ENCODE data around the gene ADAMTS2. TPM values are rescaled to one million over a fixed set of nuclear protein-coding genes. Genes with fewer than 3 reads are reported as not detected.

Gene ADAMTS2
- total RNA-seq, 1 donor from 2014 or later, result 0.29 TPM

- no peak for DNase-seq (ENCODE audit: low read depth)
- no peak for TF ChIP-seq CTCF (conservative IDR thresholded peaks at IDR 0.05; ENCODE audit: low read depth, low read length)
- H3K4me3 ChIP-seq (ENCODE audit: low read depth, low read length), result no peak overlapping the region
Observed at GRCh38 chr5:179271821-179272325, 73.4 kb downstream of the ADAMTS2 start.

- H3K4me3 ChIP-seq (ENCODE audit: low read depth, low read length), result no peak overlapping the region
- no peak for TF ChIP-seq CTCF (conservative IDR thresholded peaks at IDR 0.05; ENCODE audit: low read depth, low read length)
- no peak for DNase-seq (ENCODE audit: low read depth)
Observed at GRCh38 chr5:179271428-179271734, 73.9 kb downstream of the ADAMTS2 start.

- no peak for DNase-seq (ENCODE audit: low read depth)
- TF ChIP-seq CTCF (conservative IDR thresholded peaks at IDR 0.05; ENCODE audit: low read depth, low read length), result no peak
- no peak overlapping the region for H3K4me3 ChIP-seq (ENCODE audit: low read depth, low read length)
Observed at GRCh38 chr5:179270581-179271427, 74.5 kb downstream of the ADAMTS2 start.

GRCh38 chr5:179269781-179270543, 75.3 kb downstream of the ADAMTS2 start:
- TF ChIP-seq CTCF (conservative IDR thresholded peaks at IDR 0.05; ENCODE audit: low read depth, low read length), result no peak
- no peak overlapping the region for H3K4me3 ChIP-seq (ENCODE audit: low read depth, low read length)
- no peak for DNase-seq (ENCODE audit: low read depth)

GRCh38 chr5:179268966-179269693, 76.1 kb downstream of the ADAMTS2 start:
- no peak for TF ChIP-seq CTCF (conservative IDR thresholded peaks at IDR 0.05; ENCODE audit: low read depth, low read length)
- no peak for DNase-seq (ENCODE audit: low read depth)
- no peak overlapping the region for H3K4me3 ChIP-seq (ENCODE audit: low read depth, low read length)

GRCh38 chr5:179268399-179268952, 76.8 kb downstream of the ADAMTS2 start:
- H3K4me3 ChIP-seq (ENCODE audit: low read depth, low read length), result no peak overlapping the region
- DNase-seq (ENCODE audit: low read depth), result no peak
- no peak for TF ChIP-seq CTCF (conservative IDR thresholded peaks at IDR 0.05; ENCODE audit: low read depth, low read length)

All from epithelial cell of proximal tubule (primary cell).